GM15510 (cell line): ENCODE results near the gene STIM1.

ENCODE experiments used
- POLR2A ChIP-seq: IDR thresholded peaks from 3 replicates; pipeline ENCODE4 v1.6.1; 2011; ENCODE audit warnings: borderline replicate concordance; ENCODE audit not compliant: insufficient read length; ENCODE audit errors: extremely low read depth

STIM1 gene

GRCh38 chr11:3995949-3996554 is 140.6 kb downstream of the STIM1 start:
- TF ChIP-seq POLR2A = no peak

GRCh38 chr11:3996651-3997050 is 141.2 kb downstream of the STIM1 start:
- TF ChIP-seq POLR2A = no peak

- TF ChIP-seq POLR2A = no peak
Measured at GRCh38 chr11:4006946-4007680, 151.6 kb downstream of the STIM1 start.

GRCh38 chr11:4008116-4008515 is 152.7 kb downstream of the STIM1 start:
- TF ChIP-seq POLR2A = no peak

GRCh38 chr11:4017129-4017528 is 161.7 kb downstream of the STIM1 start:
- no peak for TF ChIP-seq POLR2A

- TF ChIP-seq POLR2A = no peak
Measured at GRCh38 chr11:4018641-4019040, 163.2 kb downstream of the STIM1 start.

- TF ChIP-seq POLR2A = no peak
Measured at GRCh38 chr11:4019891-4020290, 164.4 kb downstream of the STIM1 start.

GRCh38 chr11:4022669-4023068 is 167.2 kb downstream of the STIM1 start:
- TF ChIP-seq POLR2A = no peak

- TF ChIP-seq POLR2A = no peak
Measured at GRCh38 chr11:4025248-4025966, 169.9 kb downstream of the STIM1 start.

- TF ChIP-seq POLR2A = no peak
Measured at GRCh38 chr11:4025967-4026324, 170.5 kb downstream of the STIM1 start.

GRCh38 chr11:4026389-4026788 is 170.9 kb downstream of the STIM1 start:
- no peak for TF ChIP-seq POLR2A

- no peak for TF ChIP-seq POLR2A
Measured at GRCh38 chr11:4027746-4028145, 172.3 kb downstream of the STIM1 start.

- TF ChIP-seq POLR2A = no peak
Measured at GRCh38 chr11:4030197-4030596, 174.7 kb downstream of the STIM1 start.

GRCh38 chr11:4032097-4032496 is 176.6 kb downstream of the STIM1 start:
- no peak for TF ChIP-seq POLR2A

- no peak for TF ChIP-seq POLR2A
Measured at GRCh38 chr11:4035985-4036384, 180.5 kb downstream of the STIM1 start.

- no peak for TF ChIP-seq POLR2A
Measured at GRCh38 chr11:4039011-4039410, 183.5 kb downstream of the STIM1 start.
